ENCODE measurements around the gene ZC3H12A.

ZC3H12A gene

DNA sequence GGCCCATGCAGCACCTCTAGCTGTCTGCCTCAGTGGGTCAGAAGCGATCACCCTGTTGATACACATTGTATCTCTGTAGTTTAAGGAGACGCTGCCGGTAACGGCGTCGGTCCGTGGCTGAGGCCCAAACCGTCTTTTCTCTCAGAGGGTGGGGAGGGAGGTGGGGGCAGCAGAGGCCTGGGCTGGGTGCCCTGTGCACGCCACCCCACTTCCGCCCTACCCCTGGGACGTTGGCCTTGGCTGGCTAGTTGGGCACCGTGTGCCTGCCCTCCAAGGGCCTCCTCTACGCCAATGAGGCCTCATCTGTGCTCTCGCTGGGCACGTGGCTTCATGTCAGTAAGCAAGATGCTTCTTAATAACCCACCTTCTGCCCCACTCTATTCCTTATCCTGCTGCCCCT is 9.4 kb downstream of the ZC3H12A start:
- Histone ChIP-seq H3K9ac (ENCODE audit: low read length) (no peak overlapping the region), H4K20me1 (ENCODE audit: insufficient read depth, low read length) (no peaks in the 10 kb centered on the region), H3K4me1 (ENCODE audit: insufficient read depth, low read length, severe bottlenecking) (peaks cover 14% of the 10 kb centered on the region), H3K79me2 (ENCODE audit: insufficient read depth, low read length) (no peaks in the 10 kb centered on the region), H3K4me3 (ENCODE audit: low read depth, low read length, poor library complexity, severe bottlenecking) (no peak overlapping the region), H3K4me2 (ENCODE audit: low read length) (no peak overlapping the region), H3K27ac (ENCODE audit: low read depth, low read length, poor library complexity, severe bottlenecking) (no peak overlapping the region), H3K9me2 (ENCODE audit: low read depth, low read length) (no peaks in the 10 kb centered on the region), H3K36me3 (ENCODE audit: insufficient read depth, low read length) (peaks cover 46% of the 10 kb centered on the region), H2AFZ (ENCODE audit: low read length) (no peak overlapping the region), H3K9me3 (ENCODE audit: low read length) (no peaks in the 10 kb centered on the region), H3K27me3 (ENCODE audit: insufficient read depth, low read length) (no peaks in the 10 kb centered on the region), H3F3A (ENCODE audit: insufficient read depth, low read length) (no peaks in the 10 kb centered on the region)
- no peak for TF ChIP-seq EZH2 (IDR thresholded peaks at IDR 0.05; ENCODE audit: borderline replicate concordance, low read length)
- TF ChIP-seq, protein P1, sequence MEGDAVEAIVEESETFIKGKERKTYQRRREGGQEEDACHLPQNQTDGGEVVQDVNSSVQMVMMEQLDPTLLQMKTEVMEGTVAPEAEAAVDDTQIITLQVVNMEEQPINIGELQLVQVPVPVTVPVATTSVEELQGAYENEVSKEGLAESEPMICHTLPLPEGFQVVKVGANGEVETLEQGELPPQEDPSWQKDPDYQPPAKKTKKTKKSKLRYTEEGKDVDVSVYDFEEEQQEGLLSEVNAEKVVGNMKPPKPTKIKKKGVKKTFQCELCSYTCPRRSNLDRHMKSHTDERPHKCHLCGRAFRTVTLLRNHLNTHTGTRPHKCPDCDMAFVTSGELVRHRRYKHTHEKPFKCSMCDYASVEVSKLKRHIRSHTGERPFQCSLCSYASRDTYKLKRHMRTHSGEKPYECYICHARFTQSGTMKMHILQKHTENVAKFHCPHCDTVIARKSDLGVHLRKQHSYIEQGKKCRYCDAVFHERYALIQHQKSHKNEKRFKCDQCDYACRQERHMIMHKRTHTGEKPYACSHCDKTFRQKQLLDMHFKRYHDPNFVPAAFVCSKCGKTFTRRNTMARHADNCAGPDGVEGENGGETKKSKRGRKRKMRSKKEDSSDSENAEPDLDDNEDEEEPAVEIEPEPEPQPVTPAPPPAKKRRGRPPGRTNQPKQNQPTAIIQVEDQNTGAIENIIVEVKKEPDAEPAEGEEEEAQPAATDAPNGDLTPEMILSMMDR (IDR thresholded peaks at IDR 0.05; ENCODE audit: low read length): no peak

DNA sequence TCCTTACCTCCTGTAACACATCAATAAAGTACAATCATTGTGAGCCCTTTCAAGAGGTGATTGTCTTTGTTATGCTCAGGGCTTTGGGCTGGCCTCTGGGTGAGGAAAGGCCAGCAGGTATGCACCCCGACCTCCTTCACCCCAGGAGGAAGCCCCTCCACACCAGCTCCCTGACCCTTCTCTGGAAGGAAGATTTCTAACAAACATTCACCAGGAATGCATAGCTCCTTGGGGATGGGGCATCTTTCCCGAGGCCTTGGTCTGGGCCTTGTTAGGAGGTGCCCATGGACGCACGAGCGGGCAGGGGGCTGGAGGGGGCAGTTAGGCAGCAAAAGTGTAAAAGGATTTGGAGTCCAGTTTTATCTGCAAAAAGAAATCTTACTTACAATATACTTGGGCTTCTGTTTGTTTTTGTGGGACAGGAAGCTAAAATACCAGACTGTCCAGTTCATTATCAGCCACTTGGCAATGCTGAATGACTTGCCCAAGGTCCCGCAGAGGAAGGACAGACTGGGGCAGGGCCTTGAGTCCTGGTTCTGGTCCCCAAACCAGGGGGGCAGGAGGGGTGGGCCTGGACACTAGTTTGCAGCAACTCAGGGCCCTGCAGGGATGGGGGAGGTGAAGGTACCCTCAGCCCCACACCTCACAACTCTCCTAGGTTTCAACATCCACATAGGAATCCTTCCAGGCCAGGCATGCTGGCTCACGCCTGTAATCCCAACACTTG is 10.1 kb downstream of the ZC3H12A start:
- H3K9ac ChIP-seq (ENCODE audit: low read length): no peak overlapping the region
- H3K36me3 ChIP-seq (ENCODE audit: insufficient read depth, low read length): peaks cover 46% of the 10 kb centered on the region
- H2AFZ ChIP-seq (ENCODE audit: low read length): no peak overlapping the region
- no peaks in the 10 kb centered on the region for H3F3A ChIP-seq (ENCODE audit: insufficient read depth, low read length)
- no peaks in the 10 kb centered on the region for H3K9me3 ChIP-seq (ENCODE audit: low read length)
- H3K4me3 ChIP-seq (ENCODE audit: low read depth, low read length, poor library complexity, severe bottlenecking): no peak overlapping the region
- H3K4me1 ChIP-seq (ENCODE audit: insufficient read depth, low read length, severe bottlenecking): peaks cover 7% of the 10 kb centered on the region
- H4K20me1 ChIP-seq (ENCODE audit: insufficient read depth, low read length): no peaks in the 10 kb centered on the region
- no peaks in the 10 kb centered on the region for H3K79me2 ChIP-seq (ENCODE audit: insufficient read depth, low read length)
- no peaks in the 10 kb centered on the region for H3K27me3 ChIP-seq (ENCODE audit: insufficient read depth, low read length)
- no peak overlapping the region for H3K27ac ChIP-seq (ENCODE audit: low read depth, low read length, poor library complexity, severe bottlenecking)
- no peaks in the 10 kb centered on the region for H3K9me2 ChIP-seq (ENCODE audit: low read depth, low read length)
- no peak overlapping the region for H3K4me2 ChIP-seq (ENCODE audit: low read length)
- no peak for TF ChIP-seq EZH2 (IDR thresholded peaks at IDR 0.05; ENCODE audit: borderline replicate concordance, low read length)
- TF ChIP-seq, protein P1 (IDR thresholded peaks at IDR 0.05; ENCODE audit: low read length): no peak

DNA sequence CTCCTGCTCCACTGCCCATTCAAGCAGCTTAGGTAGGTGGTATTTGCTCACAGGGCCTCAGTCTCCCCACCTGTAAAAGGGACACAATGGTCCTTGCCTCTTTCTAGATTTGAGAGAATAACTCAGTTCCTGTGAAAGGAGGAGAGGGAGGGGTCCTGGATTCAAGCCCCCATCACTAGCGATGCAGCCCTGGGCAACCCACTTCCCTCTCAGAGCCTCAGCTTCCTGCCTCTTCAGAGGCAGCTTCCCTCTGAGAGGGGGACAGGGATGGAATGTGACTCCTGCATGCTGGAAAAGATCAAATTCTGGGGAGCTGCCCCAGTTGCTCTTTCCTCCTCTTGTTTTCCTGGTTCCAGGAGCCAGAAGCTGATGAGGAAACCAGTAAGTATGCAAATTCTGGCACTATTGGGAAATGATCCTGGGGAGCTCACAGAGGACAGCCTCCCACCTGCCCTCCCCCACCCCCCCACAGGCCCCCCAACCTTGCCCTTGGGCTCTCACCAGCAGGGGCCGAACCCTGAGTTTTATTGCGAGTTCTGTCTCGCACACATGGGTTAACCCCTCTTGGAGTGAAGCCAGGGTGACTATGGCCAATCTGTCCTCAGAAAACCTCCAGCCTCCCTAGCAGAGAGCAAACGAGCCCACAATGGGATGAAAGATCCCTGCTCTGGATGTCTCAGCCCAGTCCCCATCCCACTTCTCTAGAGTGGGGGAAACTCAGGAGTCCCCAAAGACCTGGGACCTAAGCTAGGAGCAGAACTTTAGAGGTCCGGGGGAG is 11.7 kb downstream of the ZC3H12A start:
- Histone ChIP-seq H3K27ac (ENCODE audit: low read depth, low read length, poor library complexity, severe bottlenecking) (no peak overlapping the region), H3K36me3 (ENCODE audit: insufficient read depth, low read length) (peaks cover 43% of the 10 kb centered on the region)

More for the DNA sequence above, 11.7 kb downstream of the ZC3H12A start:
- TF ChIP-seq EZH2 (IDR thresholded peaks at IDR 0.05; ENCODE audit: borderline replicate concordance, low read length): no peak
- TF ChIP-seq, protein P1 (IDR thresholded peaks at IDR 0.05; ENCODE audit: low read length): no peak
- Histone ChIP-seq H4K20me1 (ENCODE audit: insufficient read depth, low read length) (no peaks in the 10 kb centered on the region), H3K9me3 (ENCODE audit: low read length) (no peaks in the 10 kb centered on the region), H3K4me1 (ENCODE audit: insufficient read depth, low read length, severe bottlenecking) (no peaks in the 10 kb centered on the region), H3K79me2 (ENCODE audit: insufficient read depth, low read length) (no peaks in the 10 kb centered on the region), H3K27me3 (ENCODE audit: insufficient read depth, low read length) (no peaks in the 10 kb centered on the region), H3K4me2 (ENCODE audit: low read length) (no peak overlapping the region), H3K9ac (ENCODE audit: low read length) (no peak overlapping the region), H3K9me2 (ENCODE audit: low read depth, low read length) (no peaks in the 10 kb centered on the region), H3K4me3 (ENCODE audit: low read depth, low read length, poor library complexity, severe bottlenecking) (no peak overlapping the region), H3F3A (ENCODE audit: insufficient read depth, low read length) (no peaks in the 10 kb centered on the region), H2AFZ (ENCODE audit: low read length) (no peak overlapping the region)

Measured in OCI-LY1 (cell line).